ENCODE measurements around the gene KCNJ12.
"Not testable (repeated sequence)": the region's sequence is repeated elsewhere in the genome, so short reads cannot be mapped to it uniquely, and the experiment has no call there.

Gene KCNJ12

GRCh38 chr17:21389394-21389793 lies 13.2 kb downstream of the KCNJ12 start:
- DNase-seq, result no peak

DNA sequence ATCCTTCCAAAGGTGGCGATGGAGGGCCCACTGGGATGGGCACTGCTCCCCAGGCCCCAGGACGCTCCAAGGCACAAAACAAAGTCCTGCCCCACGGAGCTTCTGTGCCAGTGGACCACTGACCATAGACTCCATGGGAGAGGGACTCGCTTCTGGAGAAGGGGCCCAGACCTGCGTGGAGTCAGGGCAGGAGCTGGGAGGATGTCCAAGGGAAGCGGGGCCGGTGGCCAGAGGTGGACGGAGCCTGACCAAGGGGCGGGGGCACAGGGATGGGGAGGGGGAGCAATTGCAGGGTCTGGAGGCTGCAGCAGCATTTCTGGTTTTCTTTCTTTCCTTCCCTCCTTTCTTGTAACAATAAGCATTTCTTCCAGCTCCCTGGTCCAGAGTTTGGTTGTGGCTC lies 14.1 kb downstream of the KCNJ12 start:
- no peak for DNase-seq

GRCh38 chr17:21392266-21392665 lies 16.1 kb downstream of the KCNJ12 start:
- DNase-seq, result no peak

DNA sequence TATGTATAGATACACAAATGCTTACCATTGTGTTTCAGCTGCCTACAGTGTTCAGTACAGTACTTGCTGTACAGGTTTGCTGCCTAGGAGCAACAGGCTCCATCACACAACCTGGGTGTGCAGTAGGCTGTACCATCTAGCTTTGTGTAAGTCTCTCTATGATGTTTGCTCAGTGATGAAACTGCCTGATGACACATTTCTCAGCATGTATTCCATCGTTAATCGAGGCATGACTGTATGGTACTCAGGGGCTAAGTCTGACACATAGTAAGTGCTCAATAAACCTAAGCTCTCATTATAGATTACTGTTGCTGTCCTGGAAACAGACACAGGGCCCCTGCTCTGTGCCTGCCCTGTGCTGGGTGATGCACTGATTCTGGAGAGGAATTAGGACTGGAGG lies 18.1 kb downstream of the KCNJ12 start:
- DNase-seq, result no peak

DNA sequence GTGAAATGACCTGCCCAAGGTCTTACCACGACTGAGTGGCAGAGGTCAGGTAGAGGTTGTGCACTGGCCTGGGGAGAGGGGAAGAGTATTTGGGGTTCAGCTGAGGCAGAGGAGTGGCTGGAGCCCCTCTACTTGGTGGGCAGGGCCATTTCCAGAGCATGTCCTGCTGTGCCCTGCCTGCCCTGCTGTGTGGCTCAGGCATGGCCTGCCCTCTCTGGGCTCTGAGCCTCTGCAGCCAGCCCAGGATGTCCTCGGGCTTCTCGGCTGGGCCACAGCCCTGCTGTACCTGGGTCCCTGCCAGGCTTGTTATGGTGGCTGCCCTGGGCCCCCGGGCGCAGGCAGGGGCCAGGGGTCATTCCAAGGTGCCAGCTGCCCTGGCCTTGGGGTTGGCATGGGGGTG lies 19.6 kb downstream of the KCNJ12 start:
- no peak for DNase-seq

GRCh38 chr17:21396237-21396636 lies 20.1 kb downstream of the KCNJ12 start:
- DNase-seq, result no peak

GRCh38 chr17:21397341-21398190 lies 21.4 kb downstream of the KCNJ12 start:
- DNase-seq, result no peak

DNA sequence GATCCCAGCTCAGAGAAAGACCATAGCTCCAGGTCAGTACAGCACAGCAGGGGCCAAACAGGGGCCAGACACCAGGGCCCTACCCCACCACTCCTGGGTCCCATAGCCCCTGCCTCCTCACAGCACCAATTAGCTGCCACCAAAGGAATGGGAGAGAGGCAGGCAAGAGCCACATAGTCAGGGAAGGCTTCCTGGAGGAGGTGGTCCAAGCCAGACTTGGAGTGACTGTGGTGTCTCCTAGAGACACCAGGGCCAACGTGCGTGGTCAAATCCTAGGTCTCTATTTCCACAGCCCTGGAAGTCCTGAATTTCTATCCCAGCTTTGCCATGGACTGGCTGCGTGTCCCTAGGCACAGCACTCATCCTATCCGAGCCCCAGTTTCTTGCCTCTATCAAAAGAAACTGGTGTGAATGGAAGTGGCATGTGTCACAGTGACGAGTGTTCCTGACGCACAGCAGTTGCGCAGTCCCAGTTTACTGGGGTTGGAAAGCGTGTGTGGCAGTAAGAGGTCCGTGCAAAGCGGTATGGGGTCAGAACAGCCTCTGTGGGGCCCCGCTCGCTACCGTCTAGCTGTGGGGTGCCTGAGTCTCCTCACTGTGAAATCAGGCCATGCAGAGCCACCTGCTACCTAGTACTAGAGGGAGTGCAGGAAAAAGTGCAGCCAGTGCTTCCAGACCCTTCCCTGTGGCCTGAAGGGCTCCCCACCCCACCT lies 23.5 kb downstream of the KCNJ12 start:
- DNase-seq, result no peak

GRCh38 chr17:21400187-21400569 lies 24.0 kb downstream of the KCNJ12 start:
- not testable (repeated sequence) for DNase-seq

- no peak for DNase-seq
Observed at GRCh38 chr17:21400816-21401593, 24.8 kb downstream of the KCNJ12 start.

DNA sequence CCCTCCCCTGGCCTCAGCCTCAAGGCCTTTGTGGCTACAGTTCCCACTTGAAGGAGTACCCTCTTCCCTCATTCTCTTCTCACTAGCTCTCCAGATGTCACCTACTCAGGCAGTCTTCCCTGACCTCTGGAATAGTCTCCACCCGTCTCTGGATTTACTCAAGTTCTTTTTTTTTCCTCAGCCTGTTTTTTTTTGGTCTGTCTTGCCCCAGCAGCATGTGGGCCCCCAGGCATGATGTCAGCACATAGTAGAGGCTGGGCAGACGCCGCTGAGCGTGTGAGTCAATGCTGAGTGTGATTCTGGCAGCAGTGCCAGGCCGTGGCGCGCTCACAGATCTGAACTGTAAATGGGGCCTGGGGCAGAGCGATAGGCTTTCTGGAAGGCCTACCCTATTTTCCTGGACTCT lies 26.0 kb downstream of the KCNJ12 start:
- not testable (repeated sequence) for DNase-seq

- DNase-seq, result not testable (repeated sequence)
Observed at GRCh38 chr17:21402926-21403325, 26.8 kb downstream of the KCNJ12 start.

DNA sequence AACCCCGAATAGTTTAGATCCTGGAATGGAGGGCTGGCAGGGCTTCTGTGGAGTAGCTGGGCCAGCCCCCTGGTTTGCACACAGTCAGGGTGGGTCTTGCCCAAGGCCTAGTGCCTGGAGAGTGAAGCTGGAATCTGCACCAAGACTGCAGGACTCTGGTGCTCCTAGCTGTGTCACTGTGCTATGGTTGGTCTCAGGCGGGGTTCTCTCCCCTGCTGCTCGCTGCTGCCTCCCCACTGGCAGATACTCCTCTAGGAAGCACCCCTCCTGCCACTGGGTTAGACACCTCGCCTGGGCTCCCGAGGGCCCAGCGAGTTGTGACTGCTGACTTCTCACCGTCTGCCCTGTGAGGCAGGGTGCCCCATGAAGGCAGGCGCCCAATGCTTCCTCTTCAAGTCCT lies 27.9 kb downstream of the KCNJ12 start:
- DNase-seq, result not testable (repeated sequence)

- not testable (repeated sequence) for DNase-seq
Observed at GRCh38 chr17:21404539-21404938, 28.4 kb downstream of the KCNJ12 start.

GRCh38 chr17:21404956-21405731 lies 29.0 kb downstream of the KCNJ12 start:
- DNase-seq, result not testable (repeated sequence)

DNA sequence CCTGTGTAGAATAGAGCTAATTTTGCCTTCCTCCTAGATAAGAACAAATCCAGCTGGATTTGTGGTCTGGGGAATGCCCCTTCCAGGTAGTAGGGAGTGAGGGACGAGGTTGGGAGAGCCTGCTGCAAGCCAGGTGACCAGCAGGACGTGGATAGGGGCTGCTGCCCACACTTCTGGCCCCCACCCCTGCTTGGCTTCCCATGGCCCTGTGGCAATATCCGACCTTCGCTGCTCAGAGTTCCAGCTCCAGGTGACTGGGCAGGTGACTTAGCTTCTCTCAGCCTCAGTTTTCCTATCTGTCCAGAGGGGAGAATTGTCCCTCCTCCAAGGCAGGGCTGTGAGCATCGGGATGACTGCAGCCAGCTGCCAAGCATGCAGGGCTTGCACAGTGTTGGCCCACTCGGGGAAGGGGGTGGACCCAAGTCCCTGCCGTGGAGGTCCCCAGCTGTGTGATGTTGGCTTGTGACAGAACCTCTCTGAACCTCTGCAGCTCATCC lies 29.8 kb downstream of the KCNJ12 start:
- DNase-seq, result not testable (repeated sequence)

DNA sequence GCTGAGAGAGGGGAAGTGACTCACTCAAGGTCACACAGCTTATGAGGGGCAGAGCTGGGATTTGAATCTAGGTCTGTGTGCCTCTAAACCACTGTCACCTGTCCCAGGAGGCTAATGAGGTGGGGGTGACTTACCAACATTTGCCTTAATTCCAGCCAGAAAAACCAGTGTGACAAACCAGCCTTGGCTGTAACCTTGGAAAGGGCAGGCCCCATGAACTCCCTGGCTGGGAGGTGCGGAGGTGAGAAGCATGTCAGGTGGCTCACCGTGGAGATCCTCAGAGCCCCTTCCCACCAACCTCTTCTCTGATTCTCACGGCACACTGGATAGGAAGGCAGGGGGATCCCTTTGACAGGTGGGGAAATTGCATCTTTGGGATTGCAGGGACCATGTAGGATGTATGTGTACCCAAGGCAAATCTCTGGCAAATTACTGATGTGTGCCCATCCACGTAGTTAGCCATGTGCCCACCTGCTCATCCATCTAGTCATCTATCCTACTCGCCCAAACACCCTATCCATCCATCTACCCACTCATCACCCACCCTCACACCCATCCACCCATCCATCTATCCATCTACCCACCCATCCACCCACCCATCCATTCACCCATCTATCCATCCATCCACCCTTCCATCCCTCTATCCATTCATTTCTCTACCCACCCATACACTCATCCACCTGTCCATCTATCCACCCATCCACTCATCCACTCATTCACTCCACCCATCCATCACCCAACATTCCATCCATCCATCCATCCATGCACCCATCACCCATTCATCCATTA lies 30.7 kb downstream of the KCNJ12 start:
- not testable (repeated sequence) for DNase-seq

- not testable (repeated sequence) for DNase-seq
Observed at GRCh38 chr17:21407752-21408151, 31.6 kb downstream of the KCNJ12 start.

GRCh38 chr17:21408224-21408623 lies 32.1 kb downstream of the KCNJ12 start:
- DNase-seq, result not testable (repeated sequence)

- not testable (repeated sequence) for DNase-seq
Observed at GRCh38 chr17:21408766-21409300, 32.7 kb downstream of the KCNJ12 start.

DNA sequence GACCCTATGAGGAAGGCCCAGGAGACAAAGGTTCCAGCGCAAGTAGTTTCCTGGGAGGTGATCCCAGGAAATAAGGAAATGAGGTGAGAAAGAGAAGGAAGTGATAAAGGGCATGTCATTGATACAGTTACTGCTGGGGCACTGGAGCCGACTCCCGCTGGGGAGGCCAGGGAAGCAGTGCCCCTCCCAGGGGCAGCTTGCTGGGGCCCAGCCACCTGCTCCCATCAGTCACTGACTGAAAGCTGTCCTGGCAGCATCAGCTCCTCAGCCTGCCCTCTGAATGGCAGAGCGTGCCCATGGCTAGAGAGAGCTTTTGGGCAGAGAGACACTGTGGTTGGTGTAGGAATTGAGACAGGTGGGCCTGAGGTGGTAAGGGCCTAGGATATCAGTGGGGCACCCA lies 33.2 kb downstream of the KCNJ12 start:
- DNase-seq, result not testable (repeated sequence)

All from activated CD8-positive, alpha-beta memory T cell treated with anti-CD3 and anti-CD28 coated beads, Interleukin-2, amount 50 U/mL, for 48 hours (primary cell).